H4 (cell line): ENCODE results near the gene PLA2G4F. TPM values are rescaled to one million over a fixed set of nuclear protein-coding genes. Genes with fewer than 3 reads are reported as not detected.

Source experiments
- DNase-seq: peaks from one replicate; pipeline ENCODE4 v3.0.0-alpha.2; 2015; ENCODE audit warnings: low spot score
- total RNA-seq: library from RNA; depleted of rRNA; stranded (reverse); fragments of >200 nt; shearing (Covaris generic); gene quantifications from 2 replicates; pipeline ENCODE4 v1.2.3, GENCODE V29; 2014

PLA2G4F gene
- total RNA-seq, 1 experiment from 2014 or later, result not detected

- DNase-seq, result no peak
Measured at GRCh38 chr15:42133356-42133755, 23.1 kb downstream of the PLA2G4F start.

- no peak for DNase-seq
Measured at GRCh38 chr15:42131826-42132806, 24.3 kb downstream of the PLA2G4F start.

- no peak for DNase-seq
Measured at GRCh38 chr15:42131006-42131405, 25.4 kb downstream of the PLA2G4F start.

- DNase-seq, result no peak
Measured at GRCh38 chr15:42130246-42130986, 26.0 kb downstream of the PLA2G4F start.

- DNase-seq, result no peak
Measured at GRCh38 chr15:42129364-42129763, 27.1 kb downstream of the PLA2G4F start.

GRCh38 chr15:42128476-42128875, 28.0 kb downstream of the PLA2G4F start:
- no peak for DNase-seq

GRCh38 chr15:42123546-42123945, 32.9 kb downstream of the PLA2G4F start:
- DNase-seq, result no peak

- DNase-seq, result no peak
Measured at GRCh38 chr15:42121682-42122081, 34.8 kb downstream of the PLA2G4F start.

GRCh38 chr15:42121021-42121420, 35.4 kb downstream of the PLA2G4F start:
- DNase-seq, result no peak

GRCh38 chr15:42120285-42120684, 36.2 kb downstream of the PLA2G4F start:
- no peak for DNase-seq

- DNase-seq, result no peak
Measured at GRCh38 chr15:42119446-42119760, 37.0 kb downstream of the PLA2G4F start.

GRCh38 chr15:42118650-42119445, 37.6 kb downstream of the PLA2G4F start:
- DNase-seq, result no peak

GRCh38 chr15:42111924-42112323, 44.5 kb downstream of the PLA2G4F start:
- DNase-seq, result no peak

GRCh38 chr15:42110367-42110766, 46.1 kb downstream of the PLA2G4F start:
- DNase-seq, result no peak

GRCh38 chr15:42108806-42109205, 47.6 kb downstream of the PLA2G4F start:
- no peak for DNase-seq

GRCh38 chr15:42108189-42108588, 48.2 kb downstream of the PLA2G4F start:
- no peak for DNase-seq

- DNase-seq, result no peak
Measured at GRCh38 chr15:42107473-42107872, 49.0 kb downstream of the PLA2G4F start.

- DNase-seq, result no peak
Measured at GRCh38 chr15:42106288-42106687, 50.1 kb downstream of the PLA2G4F start.

- no peak for DNase-seq
Measured at GRCh38 chr15:42104095-42104891, 52.1 kb downstream of the PLA2G4F start.

- peak; percentile 58 for DNase-seq
Measured at GRCh38 chr15:42102646-42103235, 53.7 kb downstream of the PLA2G4F start.

GRCh38 chr15:42101861-42102260, 54.6 kb downstream of the PLA2G4F start:
- DNase-seq, result no peak
